ENCODE results near the gene OR2AK2.

DNA sequence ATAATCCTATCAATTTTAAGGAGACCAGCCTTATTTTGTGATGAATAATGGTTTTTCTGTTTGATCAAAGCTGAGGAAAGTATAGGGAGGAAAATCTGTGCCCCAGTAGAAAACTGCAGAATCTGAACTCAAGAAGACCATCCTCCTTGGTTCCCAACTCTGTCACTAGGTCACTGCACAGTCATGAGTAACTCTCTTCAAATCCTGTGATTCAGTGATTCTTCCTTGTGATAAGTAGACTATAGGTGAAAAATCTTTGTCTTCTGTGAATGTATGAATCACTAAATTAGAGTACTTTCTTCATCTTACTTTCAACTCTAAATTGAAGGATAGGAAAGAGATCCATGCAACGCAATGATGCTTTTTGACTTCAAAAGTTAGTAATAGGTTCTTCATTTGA, 35.1 kb downstream of the OR2AK2 start:
- no peak for TF ChIP-seq USF1 (IDR thresholded peaks at IDR 0.05)
- no peak for TF ChIP-seq TCF12 (IDR thresholded peaks at IDR 0.05; ENCODE audit: low read depth)
- TF ChIP-seq TAF1 (IDR thresholded peaks at IDR 0.05; ENCODE audit: low read depth): no peak
- TF ChIP-seq CREB1 (IDR thresholded peaks at IDR 0.05; ENCODE audit: low read depth): no peak
- no peak for TF ChIP-seq MAX (IDR thresholded peaks at IDR 0.05)
- TF ChIP-seq YY1 (IDR thresholded peaks at IDR 0.05; ENCODE audit: low read depth): no peak
- TF ChIP-seq, protein P1, sequence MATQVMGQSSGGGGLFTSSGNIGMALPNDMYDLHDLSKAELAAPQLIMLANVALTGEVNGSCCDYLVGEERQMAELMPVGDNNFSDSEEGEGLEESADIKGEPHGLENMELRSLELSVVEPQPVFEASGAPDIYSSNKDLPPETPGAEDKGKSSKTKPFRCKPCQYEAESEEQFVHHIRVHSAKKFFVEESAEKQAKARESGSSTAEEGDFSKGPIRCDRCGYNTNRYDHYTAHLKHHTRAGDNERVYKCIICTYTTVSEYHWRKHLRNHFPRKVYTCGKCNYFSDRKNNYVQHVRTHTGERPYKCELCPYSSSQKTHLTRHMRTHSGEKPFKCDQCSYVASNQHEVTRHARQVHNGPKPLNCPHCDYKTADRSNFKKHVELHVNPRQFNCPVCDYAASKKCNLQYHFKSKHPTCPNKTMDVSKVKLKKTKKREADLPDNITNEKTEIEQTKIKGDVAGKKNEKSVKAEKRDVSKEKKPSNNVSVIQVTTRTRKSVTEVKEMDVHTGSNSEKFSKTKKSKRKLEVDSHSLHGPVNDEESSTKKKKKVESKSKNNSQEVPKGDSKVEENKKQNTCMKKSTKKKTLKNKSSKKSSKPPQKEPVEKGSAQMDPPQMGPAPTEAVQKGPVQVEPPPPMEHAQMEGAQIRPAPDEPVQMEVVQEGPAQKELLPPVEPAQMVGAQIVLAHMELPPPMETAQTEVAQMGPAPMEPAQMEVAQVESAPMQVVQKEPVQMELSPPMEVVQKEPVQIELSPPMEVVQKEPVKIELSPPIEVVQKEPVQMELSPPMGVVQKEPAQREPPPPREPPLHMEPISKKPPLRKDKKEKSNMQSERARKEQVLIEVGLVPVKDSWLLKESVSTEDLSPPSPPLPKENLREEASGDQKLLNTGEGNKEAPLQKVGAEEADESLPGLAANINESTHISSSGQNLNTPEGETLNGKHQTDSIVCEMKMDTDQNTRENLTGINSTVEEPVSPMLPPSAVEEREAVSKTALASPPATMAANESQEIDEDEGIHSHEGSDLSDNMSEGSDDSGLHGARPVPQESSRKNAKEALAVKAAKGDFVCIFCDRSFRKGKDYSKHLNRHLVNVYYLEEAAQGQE (IDR thresholded peaks at IDR 0.05; ENCODE audit: low read depth): no peak
- no peak for TF ChIP-seq RAD21 (IDR thresholded peaks at IDR 0.05; ENCODE audit: low read depth)

All from Ishikawa (cell line).